Measurements from ENCODE around the gene ZNF771.
"Not testable (repeated sequence)": the region's sequence is repeated elsewhere in the genome, so short reads cannot be mapped to it uniquely, and the experiment has no call there.

Gene ZNF771

DNA sequence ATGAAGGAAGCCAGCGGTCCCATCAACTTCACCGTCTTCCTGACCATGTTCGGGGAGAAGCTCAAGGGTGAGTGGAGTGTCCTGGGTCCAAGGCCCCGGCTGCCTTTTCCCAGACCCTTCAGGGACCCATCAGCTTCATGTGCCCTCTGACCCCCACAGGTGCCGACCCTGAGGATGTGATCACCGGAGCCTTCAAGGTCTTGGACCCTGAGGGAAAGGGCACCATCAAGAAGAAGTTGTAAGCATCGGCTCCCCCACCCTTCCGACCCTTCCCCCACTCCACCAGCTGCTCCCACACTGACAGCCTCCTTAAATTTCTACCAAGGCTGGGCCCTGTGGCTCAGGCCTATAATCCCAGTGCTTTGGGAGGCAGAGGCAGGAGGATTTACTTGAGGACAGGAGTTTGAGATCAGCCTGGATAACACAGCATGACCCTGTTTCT, 30.9 kb upstream of the ZNF771 start:
- no peak for FAIRE-seq

- no peak for FAIRE-seq
These were observed 30.2 kb upstream of the ZNF771 start for GRCh38 chr16:30377050-30377811.

DNA sequence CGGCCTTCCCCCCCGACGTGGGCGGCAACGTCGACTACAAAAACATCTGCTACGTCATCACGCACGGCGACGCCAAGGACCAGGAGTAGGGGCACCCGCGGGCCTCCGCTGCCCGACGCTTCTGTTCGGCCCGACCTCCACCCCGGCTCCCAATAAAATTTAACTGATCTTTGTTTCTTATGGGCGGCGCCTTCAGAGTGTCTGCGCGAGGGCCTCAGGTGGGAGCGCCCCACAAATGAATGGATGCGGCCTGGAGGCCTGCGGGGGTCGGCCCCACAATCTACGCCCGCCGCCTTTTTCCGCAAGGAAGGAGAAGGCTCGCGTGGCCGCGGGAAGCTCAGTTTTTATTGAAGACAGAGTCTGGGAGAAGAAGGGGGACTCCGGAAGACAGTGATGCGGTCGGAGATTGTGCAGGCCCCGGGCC, 29.6 kb upstream of the ZNF771 start:
- peak; percentile 89 for FAIRE-seq

- FAIRE-seq = peak; percentile 88
These were observed 28.9 kb upstream of the ZNF771 start for GRCh38 chr16:30378236-30379157.

DNA sequence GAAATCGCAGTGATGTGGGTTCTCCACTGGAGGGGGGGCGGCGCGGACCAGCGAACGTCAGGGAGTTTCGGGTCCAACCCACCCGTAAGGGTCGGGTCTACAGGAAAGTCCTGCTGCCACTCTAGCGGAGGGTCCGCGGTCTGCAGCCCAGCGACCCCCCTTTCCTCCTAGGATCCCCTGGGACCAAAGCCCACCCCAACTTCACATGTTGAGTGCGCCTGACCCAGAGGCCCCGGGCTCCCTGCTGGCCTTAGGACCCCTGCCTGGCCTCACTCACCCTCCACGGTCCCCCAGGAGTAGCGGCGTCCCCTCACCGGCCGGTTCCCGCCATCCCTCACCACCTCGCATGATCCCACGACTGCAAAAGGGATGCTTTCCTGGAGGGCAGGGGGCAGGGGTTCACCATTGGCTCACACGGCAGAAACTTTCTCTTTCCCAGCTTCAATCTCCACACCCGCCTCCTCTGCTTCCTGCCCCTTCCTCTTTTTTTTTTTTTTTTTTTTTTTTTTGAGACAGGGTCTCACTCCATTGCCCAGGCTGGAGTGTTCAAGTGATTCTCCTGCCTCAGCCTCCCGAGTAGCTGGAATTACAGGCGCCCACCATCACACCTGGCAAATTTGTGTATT, 28.1 kb upstream of the ZNF771 start:
- no peak for FAIRE-seq

GRCh38 chr16:30380072-30380802, 27.2 kb upstream of the ZNF771 start:
- no peak for FAIRE-seq

GRCh38 chr16:30380803-30381208, 26.6 kb upstream of the ZNF771 start:
- FAIRE-seq = no peak

GRCh38 chr16:30381291-30382041, 25.9 kb upstream of the ZNF771 start:
- no peak for FAIRE-seq

- no peak for FAIRE-seq
These were observed 25.1 kb upstream of the ZNF771 start, which contains the start of gene SEPTIN1 for GRCh38 chr16:30382111-30382881. Gene SEPTIN1, minus strand, starts transcription at chr16:30382561. Its CDS starts 19 bp downstream, at chr16:30382542.

- FAIRE-seq = no peak
These were observed 23.9 kb upstream of the ZNF771 start for GRCh38 chr16:30383521-30383920.

DNA sequence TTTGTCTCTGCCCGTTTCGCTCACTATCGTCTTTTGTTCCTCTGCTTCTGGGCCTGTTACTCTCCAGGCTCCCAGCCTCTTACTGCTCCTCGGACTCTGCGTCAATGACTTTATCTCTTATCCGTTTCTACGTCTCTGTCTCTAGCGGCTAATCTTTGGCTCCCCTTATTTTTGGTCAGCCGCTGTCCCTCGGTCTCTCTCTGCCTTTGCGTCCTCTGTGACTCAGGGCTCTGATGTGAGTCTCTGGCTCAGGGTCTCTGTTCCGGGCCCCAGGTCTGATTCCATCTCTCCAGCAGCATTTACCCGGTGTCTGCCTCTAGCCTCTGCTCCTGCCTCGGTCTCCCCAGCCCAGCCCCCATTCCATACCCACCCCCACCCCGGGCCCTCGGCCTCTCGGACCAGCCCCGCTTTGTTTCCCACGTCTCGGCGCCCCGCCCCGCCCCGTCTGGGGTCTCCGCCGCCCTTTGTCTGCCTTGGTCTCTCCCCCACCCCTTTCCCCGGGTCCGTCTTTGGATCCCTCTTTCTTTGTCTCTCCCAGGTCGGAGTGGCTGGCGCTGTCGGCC, 12.7 kb upstream of the ZNF771 start:
- FAIRE-seq = no peak

GRCh38 chr16:30395155-30395991, 12.0 kb upstream of the ZNF771 start, which contains the start of gene ZNF48:
Gene ZNF48, plus strand, starts transcription at chr16:30395420. Its CDS starts 375 bp downstream, at chr16:30395795.
- no peak for FAIRE-seq

GRCh38 chr16:30395992-30396585, 11.3 kb upstream of the ZNF771 start:
- no peak for FAIRE-seq

DNA sequence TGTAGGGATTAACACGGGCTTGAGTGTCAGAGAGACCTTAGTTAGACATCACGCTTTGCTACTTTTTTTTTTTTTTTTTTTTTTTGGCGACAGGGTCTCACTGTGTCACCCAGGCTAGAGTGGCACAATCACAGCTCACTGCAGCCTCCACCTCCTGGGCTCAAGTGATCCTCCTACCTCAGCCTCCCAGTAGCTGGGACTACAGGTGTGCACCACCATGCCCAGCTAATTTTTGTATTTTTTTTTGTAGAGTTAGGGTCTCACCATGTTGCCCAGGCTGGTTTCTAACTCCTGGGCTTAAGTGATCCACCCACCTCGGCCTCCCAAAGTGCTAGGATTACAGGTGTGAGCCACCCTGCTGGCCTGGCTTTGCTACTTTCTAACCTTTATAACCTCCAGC, 10.8 kb upstream of the ZNF771 start:
- not testable (repeated sequence) for FAIRE-seq

DNA sequence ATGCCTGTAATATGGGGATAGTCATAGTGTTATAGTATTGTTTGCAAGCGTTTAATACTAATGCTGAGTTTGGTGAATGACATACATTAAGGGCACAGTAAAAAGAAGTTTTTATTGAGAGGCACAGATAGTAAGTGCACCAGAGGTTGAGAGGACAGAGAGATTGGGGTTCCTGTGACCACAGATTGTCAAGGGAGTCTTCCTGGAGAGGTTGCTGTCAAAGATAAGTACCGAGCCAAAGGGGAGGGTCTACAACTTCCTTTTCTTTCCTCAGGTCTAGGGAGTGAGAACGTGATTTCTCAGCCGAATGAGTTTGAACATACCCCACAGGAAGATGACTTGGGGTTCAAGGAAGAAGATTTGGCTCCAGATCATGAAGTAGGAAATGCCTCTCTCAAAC, 10.3 kb upstream of the ZNF771 start:
- no peak for FAIRE-seq

DNA sequence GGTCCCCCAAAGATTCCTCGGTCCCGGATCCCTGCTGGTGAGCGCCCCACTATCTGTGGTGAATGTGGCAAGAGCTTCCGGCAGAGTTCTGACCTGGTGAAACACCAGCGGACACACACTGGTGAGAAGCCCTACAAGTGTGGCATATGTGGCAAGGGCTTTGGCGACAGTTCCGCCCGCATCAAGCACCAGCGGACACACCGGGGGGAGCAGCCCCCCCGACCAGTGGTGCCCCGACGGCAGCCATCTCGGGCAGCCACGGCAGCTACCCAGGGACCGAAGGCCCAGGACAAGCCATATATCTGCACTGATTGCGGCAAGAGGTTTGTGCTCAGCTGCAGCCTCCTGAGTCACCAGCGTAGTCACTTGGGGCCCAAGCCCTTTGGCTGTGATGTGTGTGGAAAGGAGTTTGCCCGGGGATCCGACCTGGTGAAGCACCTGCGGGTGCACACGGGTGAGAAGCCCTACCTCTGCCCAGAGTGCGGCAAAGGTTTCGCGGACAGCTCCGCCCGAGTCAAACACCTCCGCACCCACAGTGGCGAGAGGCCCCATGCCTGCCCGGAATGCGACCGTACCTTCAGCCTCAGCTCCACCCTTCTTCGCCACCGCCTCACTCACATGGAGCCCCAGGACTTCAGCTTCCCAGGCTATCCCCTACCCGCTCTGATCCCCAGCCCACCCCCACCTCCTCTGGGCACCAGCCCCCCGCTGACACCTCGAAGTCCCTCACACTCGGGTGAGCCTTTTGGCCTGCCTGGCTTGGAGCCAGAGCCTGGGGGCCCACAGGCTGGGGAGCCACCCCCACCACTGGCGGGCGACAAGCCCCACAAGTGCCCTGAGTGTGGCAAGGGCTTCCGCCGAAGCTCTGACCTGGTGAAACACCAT, 9.4 kb upstream of the ZNF771 start:
- no peak for FAIRE-seq

DNA sequence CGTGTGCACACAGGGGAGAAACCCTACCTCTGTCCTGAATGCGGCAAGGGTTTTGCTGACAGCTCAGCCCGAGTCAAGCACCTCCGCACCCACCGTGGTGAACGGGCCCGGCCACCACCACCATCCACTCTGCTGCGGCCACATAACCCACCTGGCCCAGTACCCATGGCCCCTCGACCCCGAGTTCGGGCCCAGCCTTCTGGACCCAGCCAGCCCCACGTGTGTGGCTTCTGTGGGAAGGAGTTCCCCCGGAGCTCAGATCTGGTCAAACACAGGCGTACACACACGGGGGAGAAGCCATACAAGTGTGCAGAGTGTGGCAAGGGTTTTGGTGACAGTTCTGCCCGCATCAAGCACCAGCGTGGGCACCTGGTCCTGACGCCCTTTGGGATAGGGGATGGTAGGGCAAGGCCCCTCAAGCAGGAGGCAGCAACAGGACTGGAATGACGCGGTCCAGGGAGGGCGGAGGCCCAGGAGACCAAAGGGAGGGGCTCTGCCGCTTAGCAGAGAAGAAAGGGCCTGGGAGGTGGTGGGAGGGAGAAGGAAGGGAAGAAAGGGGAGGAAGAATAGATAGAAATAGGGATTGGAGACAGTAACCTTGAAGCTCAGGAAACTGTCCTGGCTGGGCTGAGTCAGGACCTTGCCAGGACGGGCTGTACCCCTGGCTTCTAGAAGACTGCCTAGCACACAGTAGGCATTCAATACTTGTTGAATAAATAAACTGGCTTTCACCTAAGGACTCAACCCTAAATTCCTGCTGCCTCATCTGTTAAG, 8.6 kb upstream of the ZNF771 start:
- FAIRE-seq = no peak

Data from G401.6 (cell line).